HepG2 (cell line): ENCODE measurements around the gene MYOM1. TPM values are rescaled to one million over a fixed set of nuclear protein-coding genes. Genes with fewer than 3 reads are reported as not detected.

Experiments used
- ARNT ChIP-seq: fragments of 450-650 bp; IDR thresholded peaks from 2 replicates; pipeline ENCODE4 v1.6.1; 2017
- BHLHE40 ChIP-seq: IDR thresholded peaks from 2 replicates; pipeline ENCODE4 v1.6.1; 2011; ENCODE audit warnings: low read length, improper control_type of control experiment
- CAMTA2 ChIP-seq: sonication (generic); formaldehyde crosslinking; IDR thresholded peaks from 2 replicates; pipeline ENCODE4 v1.4.0; 2020; ENCODE audit warnings: mild to moderate bottlenecking, missing genetic modification reagents, borderline replicate concordance
- ERF ChIP-seq: IDR thresholded peaks from 2 replicates; pipeline ENCODE4 v1.6.1; 2018; ENCODE audit warnings: missing biosample characterization, missing genetic modification reagents
- FOXK1 ChIP-seq: sonication (generic); formaldehyde crosslinking; IDR thresholded peaks from 2 replicates; pipeline ENCODE4 v1.4.0; 2020; ENCODE audit warnings: low read depth, missing genetic modification reagents, borderline replicate concordance
- KMT2B ChIP-seq: IDR thresholded peaks from 2 replicates; pipeline ENCODE4 v1.6.1; 2016; ENCODE audit warnings: missing genetic modification reagents, missing compliant biosample characterization
- NR2F6 ChIP-seq, 2 experiments: IDR thresholded peaks; 2 replicates each; pipeline ENCODE4 v1.6.1; 2016; ENCODE audit warnings: antibody characterized with exemption in 1 of 2, mild to moderate bottlenecking in 1 of 2
- RXRA ChIP-seq: sonication (generic); formaldehyde crosslinking; IDR thresholded peaks from 2 replicates; pipeline ENCODE4 v1.5.1; 2020; ENCODE audit warnings: missing genetic modification reagents
- YY1 ChIP-seq: IDR thresholded peaks from 2 replicates; pipeline ENCODE4 v1.6.1; 2011; ENCODE audit warnings: low read length, low read depth, moderate library complexity, mild to moderate bottlenecking; ENCODE audit not compliant: insufficient read depth, insufficient replicate concordance
- ZNF136 ChIP-seq: sonication (generic); formaldehyde crosslinking; IDR thresholded peaks from 2 replicates; pipeline ENCODE4 v1.8.1; 2022; ENCODE audit warnings: low read depth, mild to moderate bottlenecking, moderate library complexity, missing genetic modification reagents
- ZNF234 ChIP-seq: sonication (generic); formaldehyde crosslinking; conservative IDR thresholded peaks from 2 replicates; pipeline ENCODE4 v1.5.1; 2020; ENCODE audit warnings: mild to moderate bottlenecking, missing genetic modification reagents
- ZNF547 ChIP-seq: sonication (generic); formaldehyde crosslinking; IDR thresholded peaks from 2 replicates; pipeline ENCODE4 v1.5.1; 2020; ENCODE audit warnings: mild to moderate bottlenecking, missing genetic modification reagents
- ZNF564 ChIP-seq: sonication (generic); formaldehyde crosslinking; IDR thresholded peaks from 2 replicates; pipeline ENCODE4 v1.8.1; 2023; ENCODE audit warnings: mild to moderate bottlenecking, missing genetic modification reagents
- ZNF572 ChIP-seq: sonication (generic); formaldehyde crosslinking; IDR thresholded peaks from 2 replicates; pipeline ENCODE4 v1.5.1; 2020; ENCODE audit warnings: mild to moderate bottlenecking, missing genetic modification reagents
- ZNF761 ChIP-seq: sonication (generic); formaldehyde crosslinking; conservative IDR thresholded peaks from 2 replicates; pipeline ENCODE4 v1.4.0; 2020; ENCODE audit warnings: mild to moderate bottlenecking, missing genetic modification reagents
- ZSCAN21 ChIP-seq: sonication (generic); formaldehyde crosslinking; IDR thresholded peaks from 2 replicates; pipeline ENCODE4 v1.8.0; 2022; ENCODE audit warnings: mild to moderate bottlenecking, missing genetic modification reagents, moderate library complexity, borderline replicate concordance
- polyA plus RNA-seq, 8 experiments: library from polyadenylated mRNA; depleted of rRNA in 3 of 8; stranded (reverse) in 7 of 8; unstranded in 1 of 8; fragments of >200 nt; fragmentation: Illumina TruSeq in 4 of 8; extraction: Trizol in 4 of 8; gene quantifications; 2 replicates each; pipeline versions ENCODE4 v1.2.1 to v1.2.3, GENCODE V29; 2011 to 2016; ENCODE audit warnings: low read depth in 4 of 8, missing spikeins in 1 of 8, mixed read lengths in 1 of 8; ENCODE audit not compliant: insufficient read depth in 1 of 8
- total RNA-seq, 5 experiments: library from RNA; depleted of rRNA; stranded (reverse); fragments of >200 nt; fragmentation: Illumina TruSeq; extraction: Trizol; gene quantifications; 2 replicates each; pipeline ENCODE4 v1.2.3, GENCODE V29; 2016; ENCODE audit warnings: low read depth in 1 of 5
- TF ChIP-seq, protein P1 (sequence below): sonication (generic); formaldehyde crosslinking; IDR thresholded peaks from 2 replicates; pipeline ENCODE4 v1.4.0; 2020; ENCODE audit warnings: missing genetic modification reagents, borderline replicate concordance
- TF ChIP-seq, protein P2 (sequence below): sonication (generic); formaldehyde crosslinking; IDR thresholded peaks from 2 replicates; pipeline ENCODE4 v1.4.0; 2020; ENCODE audit warnings: missing genetic modification reagents, borderline replicate concordance
- TF ChIP-seq, protein P3 (sequence below): sonication (generic); formaldehyde crosslinking; IDR thresholded peaks from 2 replicates; pipeline ENCODE4 v1.5.1; 2020; ENCODE audit warnings: mild to moderate bottlenecking, missing genetic modification reagents, moderate library complexity

MYOM1 gene
- total and polyA plus RNA-seq, 2 of the 13 experiments (the other 11 are each of a cell fraction or from before 2014, with no cell fraction given), result 0.46 to 0.98 TPM

DNA sequence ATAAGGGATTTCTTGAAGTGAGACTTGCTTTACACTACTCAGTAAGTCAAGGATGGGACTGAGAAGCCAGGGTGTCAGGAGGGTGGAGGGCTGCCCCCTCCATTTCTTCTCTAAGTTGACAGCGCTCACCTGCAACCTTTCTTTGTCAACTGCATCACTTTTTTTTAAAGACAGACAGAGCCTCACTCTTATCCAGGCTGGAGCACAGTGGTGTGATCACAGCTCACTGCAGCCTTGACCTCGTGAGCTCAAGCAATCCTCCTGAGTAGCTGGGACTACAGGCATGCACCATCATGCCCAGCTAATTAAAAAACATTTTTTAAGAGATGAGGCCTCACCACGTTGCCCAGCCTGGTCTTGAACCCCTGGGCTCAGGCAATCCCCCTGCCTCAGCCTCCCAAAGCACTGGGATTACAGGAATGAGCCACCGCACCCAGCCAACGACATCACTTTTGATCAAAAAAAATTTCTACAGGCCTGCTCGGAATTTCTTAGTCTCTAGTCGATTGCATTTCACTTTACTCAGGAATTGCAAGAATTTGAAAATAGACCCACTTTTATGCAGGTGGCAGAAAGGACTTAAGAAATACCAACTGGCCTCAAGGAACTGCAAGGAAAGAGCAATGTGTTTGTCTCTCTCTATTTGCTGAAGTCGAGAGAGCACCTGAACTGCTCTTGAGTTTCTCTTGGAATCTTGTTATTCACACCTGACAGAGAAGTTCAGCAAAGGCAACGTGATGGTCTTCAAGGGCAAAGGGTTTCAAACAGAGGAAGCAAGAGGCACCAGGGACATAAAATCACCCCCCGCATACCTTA lies 101.4 kb downstream of the MYOM1 start (continued):
- TF ChIP-seq YY1 (no peak), ERF (CRISPR knock-in tag) (no peak), ZNF572 (no peak), KMT2B (no peak), ZNF564 (CRISPR knock-in tag) (no peak), ZSCAN21 (no peak), NR2F6 (IDR thresholded peaks at IDR 0.05) (no peak), NR2F6 (CRISPR knock-in tag; IDR thresholded peaks at IDR 0.05) (peak; percentile 45; the same call in 1 of the 2 replicates), FOXK1 (CRISPR knock-in tag) (no peak), BHLHE40 (no peak), ARNT (no peak), ZNF136 (CRISPR knock-in tag) (no peak), ZNF547 (CRISPR knock-in tag) (no peak), RXRA (CRISPR knock-in tag) (peak; percentile 43; the same call in 1 of the 2 replicates), CAMTA2 (CRISPR knock-in tag) (no peak), ZNF761 (CRISPR knock-in tag) (no peak), ZNF234 (CRISPR knock-in tag) (no peak)
- TF ChIP-seq, protein P1, sequence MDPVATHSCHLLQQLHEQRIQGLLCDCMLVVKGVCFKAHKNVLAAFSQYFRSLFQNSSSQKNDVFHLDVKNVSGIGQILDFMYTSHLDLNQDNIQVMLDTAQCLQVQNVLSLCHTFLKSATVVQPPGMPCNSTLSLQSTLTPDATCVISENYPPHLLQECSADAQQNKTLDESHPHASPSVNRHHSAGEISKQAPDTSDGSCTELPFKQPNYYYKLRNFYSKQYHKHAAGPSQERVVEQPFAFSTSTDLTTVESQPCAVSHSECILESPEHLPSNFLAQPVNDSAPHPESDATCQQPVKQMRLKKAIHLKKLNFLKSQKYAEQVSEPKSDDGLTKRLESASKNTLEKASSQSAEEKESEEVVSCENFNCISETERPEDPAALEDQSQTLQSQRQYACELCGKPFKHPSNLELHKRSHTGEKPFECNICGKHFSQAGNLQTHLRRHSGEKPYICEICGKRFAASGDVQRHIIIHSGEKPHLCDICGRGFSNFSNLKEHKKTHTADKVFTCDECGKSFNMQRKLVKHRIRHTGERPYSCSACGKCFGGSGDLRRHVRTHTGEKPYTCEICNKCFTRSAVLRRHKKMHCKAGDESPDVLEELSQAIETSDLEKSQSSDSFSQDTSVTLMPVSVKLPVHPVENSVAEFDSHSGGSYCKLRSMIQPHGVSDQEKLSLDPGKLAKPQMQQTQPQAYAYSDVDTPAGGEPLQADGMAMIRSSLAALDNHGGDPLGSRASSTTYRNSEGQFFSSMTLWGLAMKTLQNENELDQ, result no peak
- TF ChIP-seq, protein P2, sequence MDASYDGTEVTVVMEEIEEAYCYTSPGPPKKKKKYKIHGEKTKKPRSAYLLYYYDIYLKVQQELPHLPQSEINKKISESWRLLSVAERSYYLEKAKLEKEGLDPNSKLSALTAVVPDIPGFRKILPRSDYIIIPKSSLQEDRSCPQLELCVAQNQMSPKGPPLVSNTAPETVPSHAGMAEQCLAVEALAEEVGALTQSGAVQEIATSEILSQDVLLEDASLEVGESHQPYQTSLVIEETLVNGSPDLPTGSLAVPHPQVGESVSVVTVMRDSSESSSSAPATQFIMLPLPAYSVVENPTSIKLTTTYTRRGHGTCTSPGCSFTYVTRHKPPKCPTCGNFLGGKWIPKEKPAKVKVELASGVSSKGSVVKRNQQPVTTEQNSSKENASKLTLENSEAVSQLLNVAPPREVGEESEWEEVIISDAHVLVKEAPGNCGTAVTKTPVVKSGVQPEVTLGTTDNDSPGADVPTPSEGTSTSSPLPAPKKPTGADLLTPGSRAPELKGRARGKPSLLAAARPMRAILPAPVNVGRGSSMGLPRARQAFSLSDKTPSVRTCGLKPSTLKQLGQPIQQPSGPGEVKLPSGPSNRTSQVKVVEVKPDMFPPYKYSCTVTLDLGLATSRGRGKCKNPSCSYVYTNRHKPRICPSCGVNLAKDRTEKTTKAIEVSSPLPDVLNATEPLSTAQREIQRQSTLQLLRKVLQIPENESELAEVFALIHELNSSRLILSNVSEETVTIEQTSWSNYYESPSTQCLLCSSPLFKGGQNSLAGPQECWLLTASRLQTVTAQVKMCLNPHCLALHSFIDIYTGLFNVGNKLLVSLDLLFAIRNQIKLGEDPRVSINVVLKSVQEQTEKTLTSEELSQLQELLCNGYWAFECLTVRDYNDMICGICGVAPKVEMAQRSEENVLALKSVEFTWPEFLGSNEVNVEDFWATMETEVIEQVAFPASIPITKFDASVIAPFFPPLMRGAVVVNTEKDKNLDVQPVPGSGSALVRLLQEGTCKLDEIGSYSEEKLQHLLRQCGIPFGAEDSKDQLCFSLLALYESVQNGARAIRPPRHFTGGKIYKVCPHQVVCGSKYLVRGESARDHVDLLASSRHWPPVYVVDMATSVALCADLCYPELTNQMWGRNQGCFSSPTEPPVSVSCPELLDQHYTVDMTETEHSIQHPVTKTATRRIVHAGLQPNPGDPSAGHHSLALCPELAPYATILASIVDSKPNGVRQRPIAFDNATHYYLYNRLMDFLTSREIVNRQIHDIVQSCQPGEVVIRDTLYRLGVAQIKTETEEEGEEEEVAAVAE (CRISPR knock-in tag), result no peak
- TF ChIP-seq, protein P3, sequence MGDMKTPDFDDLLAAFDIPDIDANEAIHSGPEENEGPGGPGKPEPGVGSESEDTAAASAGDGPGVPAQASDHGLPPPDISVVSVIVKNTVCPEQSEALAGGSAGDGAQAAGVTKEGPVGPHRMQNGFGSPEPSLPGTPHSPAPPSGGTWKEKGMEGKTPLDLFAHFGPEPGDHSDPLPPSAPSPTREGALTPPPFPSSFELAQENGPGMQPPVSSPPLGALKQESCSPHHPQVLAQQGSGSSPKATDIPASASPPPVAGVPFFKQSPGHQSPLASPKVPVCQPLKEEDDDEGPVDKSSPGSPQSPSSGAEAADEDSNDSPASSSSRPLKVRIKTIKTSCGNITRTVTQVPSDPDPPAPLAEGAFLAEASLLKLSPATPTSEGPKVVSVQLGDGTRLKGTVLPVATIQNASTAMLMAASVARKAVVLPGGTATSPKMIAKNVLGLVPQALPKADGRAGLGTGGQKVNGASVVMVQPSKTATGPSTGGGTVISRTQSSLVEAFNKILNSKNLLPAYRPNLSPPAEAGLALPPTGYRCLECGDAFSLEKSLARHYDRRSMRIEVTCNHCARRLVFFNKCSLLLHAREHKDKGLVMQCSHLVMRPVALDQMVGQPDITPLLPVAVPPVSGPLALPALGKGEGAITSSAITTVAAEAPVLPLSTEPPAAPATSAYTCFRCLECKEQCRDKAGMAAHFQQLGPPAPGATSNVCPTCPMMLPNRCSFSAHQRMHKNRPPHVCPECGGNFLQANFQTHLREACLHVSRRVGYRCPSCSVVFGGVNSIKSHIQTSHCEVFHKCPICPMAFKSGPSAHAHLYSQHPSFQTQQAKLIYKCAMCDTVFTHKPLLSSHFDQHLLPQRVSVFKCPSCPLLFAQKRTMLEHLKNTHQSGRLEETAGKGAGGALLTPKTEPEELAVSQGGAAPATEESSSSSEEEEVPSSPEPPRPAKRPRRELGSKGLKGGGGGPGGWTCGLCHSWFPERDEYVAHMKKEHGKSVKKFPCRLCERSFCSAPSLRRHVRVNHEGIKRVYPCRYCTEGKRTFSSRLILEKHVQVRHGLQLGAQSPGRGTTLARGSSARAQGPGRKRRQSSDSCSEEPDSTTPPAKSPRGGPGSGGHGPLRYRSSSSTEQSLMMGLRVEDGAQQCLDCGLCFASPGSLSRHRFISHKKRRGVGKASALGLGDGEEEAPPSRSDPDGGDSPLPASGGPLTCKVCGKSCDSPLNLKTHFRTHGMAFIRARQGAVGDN (CRISPR knock-in tag), result peak; percentile 56
